ENCODE measurements around the gene CDADC1.

CDADC1 gene

DNA sequence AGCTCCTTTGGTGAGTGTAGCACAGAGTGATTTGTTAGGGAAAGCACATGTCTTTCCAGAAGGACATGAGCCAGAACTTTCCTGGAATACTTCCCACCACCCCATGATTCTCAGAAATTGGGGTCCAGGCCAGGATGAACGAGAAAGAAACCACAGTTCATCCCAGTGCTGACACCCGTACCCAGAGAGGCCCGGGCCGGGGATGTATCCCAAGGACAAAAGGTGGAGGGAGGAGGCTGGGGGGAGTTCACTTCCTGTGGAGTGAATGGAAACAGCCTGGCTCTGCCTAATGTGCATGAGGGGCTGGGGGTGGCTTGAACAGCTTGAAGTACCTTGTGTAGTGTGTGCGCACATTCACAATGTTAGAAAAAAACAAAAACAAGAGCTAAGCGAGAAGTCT is 47.5 kb downstream of the CDADC1 start:
- DNase-seq (ENCODE audit: low spot score): no peak

- DNase-seq (ENCODE audit: low spot score): no peak
These were observed 48.9 kb downstream of the CDADC1 start for GRCh38 chr13:49296659-49297058.

DNA sequence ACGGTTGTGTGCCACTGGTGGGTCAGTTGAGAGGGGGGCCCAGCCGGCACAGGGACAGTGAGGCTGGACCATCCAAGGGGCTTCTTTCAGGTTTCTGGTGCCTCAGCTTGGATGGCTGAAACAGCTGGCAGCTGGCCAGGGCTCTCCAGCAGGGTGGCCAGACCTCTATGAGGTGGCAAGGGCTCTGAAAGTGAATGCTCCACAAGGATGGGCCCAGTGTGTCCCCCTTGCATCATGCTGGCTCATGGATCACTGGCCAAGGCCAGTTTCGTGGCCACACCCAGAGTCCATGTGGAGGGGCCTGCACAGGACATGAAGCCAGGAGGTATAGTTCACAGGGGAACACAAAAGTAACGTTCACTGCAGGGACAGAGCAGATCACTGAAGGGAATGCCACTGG is 49.6 kb downstream of the CDADC1 start:
- DNase-seq (ENCODE audit: low spot score): no peak

GRCh38 chr13:49298416-49298815 is 50.7 kb downstream of the CDADC1 start:
- no peak for DNase-seq (ENCODE audit: low spot score)

- DNase-seq (ENCODE audit: low spot score): no peak
These were observed 51.3 kb downstream of the CDADC1 start for GRCh38 chr13:49298903-49299605.

GRCh38 chr13:49300276-49300675 is 52.6 kb downstream of the CDADC1 start:
- no peak for DNase-seq (ENCODE audit: low spot score)

GRCh38 chr13:49300739-49301589 is 53.2 kb downstream of the CDADC1 start:
- DNase-seq (ENCODE audit: low spot score): peak; percentile 81

- DNase-seq (ENCODE audit: low spot score): no peak
These were observed 54.5 kb downstream of the CDADC1 start for GRCh38 chr13:49302222-49302621.

DNA sequence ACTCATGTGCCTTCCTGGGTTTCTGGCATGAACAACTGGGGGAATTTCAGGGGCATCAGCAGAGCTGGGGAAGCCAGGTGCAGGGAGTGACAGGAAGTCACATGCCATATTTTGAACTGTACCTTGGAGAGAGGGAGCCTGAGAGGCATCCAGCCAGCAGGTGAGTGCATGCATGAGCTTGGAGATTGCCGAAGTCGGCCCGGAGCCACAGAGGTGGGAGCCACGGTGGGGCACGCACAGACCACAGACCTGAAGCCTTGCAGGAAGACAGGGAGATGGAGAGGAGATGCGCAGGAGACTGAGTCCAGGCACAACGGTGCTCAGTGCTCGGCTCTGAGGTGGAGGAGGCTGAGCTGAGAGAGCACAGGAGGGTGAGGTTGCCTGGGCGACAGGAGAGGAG is 55.1 kb downstream of the CDADC1 start:
- no peak for DNase-seq (ENCODE audit: low spot score)

- peak; percentile 56 for DNase-seq (ENCODE audit: low spot score)
These were observed 56.0 kb downstream of the CDADC1 start for GRCh38 chr13:49303533-49304252.

DNA sequence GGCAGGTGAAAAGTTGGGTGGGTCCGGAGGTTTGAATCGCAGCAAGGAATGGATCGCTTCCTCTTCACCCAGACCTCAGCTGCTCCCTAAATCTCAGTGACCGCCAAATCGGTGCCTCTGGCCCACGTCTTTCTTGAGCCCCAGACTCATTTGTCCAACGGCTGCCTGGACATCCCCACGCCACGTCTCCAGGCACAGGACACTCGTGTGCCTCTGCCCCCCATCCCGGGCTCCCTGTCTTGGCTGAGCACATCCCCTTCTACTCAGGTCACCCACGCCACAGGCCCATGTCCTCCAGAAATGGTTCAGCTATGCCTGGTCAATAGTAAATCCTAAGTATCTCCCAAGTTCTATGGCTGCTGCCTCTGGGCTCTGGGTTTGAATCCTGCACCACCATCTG is 56.6 kb downstream of the CDADC1 start:
- no peak for DNase-seq (ENCODE audit: low spot score)

DNA sequence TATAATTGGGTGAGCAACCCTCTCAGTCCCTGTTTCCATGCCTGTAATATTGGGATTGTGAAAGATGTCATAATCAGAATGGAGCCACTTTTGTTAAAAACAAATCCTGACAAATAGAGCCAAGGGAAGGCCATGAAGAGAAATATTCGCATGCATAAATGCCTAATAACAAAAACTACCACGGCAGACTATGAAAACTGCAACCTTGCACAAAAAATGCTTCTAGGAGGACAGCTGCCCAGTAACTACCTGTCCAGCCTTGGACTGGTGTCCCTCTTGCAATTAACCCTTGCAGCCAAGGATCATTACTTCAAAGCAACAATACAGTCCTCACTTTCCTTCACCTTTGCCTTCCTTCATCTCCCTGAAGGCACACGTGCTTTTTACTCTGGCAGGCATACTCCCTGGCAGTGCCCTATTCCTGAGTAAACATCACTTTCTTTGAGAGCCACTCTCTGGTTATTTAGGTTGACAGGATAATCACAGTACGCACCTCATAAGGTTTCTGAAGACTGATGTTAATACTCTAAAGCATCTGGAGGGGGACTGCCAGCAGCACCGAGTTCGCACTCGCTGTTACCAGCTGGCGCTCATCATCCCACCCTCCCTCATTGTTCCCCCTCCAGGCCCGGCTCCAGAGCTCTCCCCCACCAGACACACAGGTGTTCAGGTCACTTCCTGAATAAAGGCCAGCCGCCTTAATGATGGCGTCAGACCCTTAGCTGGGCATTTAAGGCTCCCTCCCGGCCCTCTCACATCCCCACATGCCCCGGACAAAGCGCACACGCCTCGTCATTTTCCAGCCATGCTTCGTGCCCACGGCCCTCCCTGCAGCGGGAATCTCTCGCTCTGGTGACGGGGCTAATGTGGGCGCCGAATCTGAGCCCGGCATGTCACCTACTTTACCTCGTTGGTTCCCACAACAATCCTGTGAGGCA is 57.3 kb downstream of the CDADC1 start:
- no peak for DNase-seq (ENCODE audit: low spot score)

- no peak for DNase-seq (ENCODE audit: low spot score)
These were observed 58.2 kb downstream of the CDADC1 start for GRCh38 chr13:49305792-49306425.

GRCh38 chr13:49307365-49307764 is 59.6 kb downstream of the CDADC1 start:
- no peak for DNase-seq (ENCODE audit: low spot score)

- DNase-seq (ENCODE audit: low spot score): no peak
These were observed 60.6 kb downstream of the CDADC1 start for GRCh38 chr13:49308097-49308875.

GRCh38 chr13:49308921-49309408 is 61.2 kb downstream of the CDADC1 start:
- DNase-seq (ENCODE audit: low spot score): no peak

- no peak for DNase-seq (ENCODE audit: low spot score)
These were observed 62.5 kb downstream of the CDADC1 start for GRCh38 chr13:49310251-49310650.

DNA sequence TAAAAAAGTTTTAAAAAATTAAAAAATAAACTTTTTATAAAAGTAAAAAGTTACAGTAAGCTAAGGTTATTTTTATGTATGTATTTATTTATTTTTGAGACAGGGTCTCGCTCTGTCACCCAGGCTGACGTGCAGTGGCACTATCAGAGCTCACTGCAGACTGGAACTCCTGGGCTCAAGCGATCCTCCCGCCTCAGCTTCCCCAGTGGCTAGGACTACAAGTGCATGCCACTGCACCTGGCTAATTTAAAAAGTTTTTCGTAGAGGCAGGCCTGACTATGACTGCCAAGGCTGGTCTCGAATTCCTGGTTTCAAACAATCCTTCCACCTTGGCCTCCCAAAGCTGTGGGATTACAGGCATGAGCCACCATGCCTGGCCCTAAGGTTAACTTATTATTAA is 64.1 kb downstream of the CDADC1 start:
- no peak for DNase-seq (ENCODE audit: low spot score)

DNA sequence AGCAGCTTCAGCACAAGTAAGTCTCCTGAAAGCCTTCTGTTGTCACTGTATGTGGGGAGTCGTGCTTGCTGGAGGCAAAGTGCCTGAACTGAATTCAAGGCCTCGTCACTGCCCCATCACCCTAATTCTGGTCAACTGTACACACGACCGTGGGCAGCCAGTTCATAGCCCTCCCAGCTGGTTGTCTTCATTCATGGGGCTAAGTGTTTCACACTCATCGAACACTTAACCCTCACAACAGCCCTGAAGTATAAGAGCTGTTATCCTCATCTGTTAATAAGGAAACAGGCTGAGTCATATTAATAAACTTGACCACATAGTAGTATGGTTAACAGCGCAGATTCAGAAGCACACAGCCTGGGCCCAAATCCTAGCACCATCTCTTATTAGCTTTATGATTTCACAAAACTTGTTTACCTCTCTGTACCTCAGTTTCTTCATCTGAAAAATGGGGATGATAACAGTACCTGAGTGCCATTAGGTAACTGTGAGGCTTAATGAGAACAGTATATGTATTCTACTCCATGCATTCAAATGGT is 66.7 kb downstream of the CDADC1 start:
- DNase-seq (ENCODE audit: low spot score): no peak

GRCh38 chr13:49315036-49315565 is 67.4 kb downstream of the CDADC1 start:
- no peak for DNase-seq (ENCODE audit: low spot score)
